HG03442 (cell line): ENCODE measurements around the gene SMARCC2.

Experiments
- ATAC-seq: cut with Tn5 transposase; IDR thresholded peaks from one replicate; pipeline ENCODE4 v1.9.1; 2021; ENCODE audit warnings: mild to moderate bottlenecking, moderate library complexity; ENCODE audit not compliant: unreplicated experiment

Gene SMARCC2

GRCh38 chr12:56189099-56189917 lies at the start of gene SMARCC2:
TSS of gene SMARCC2 (minus strand) at chr12:56189483. CDS start at chr12:56189461, 22 bp downstream.
- peak; percentile 73 for ATAC-seq

GRCh38 chr12:56237552-56237951 lies 48.3 kb upstream of the SMARCC2 start:
- no peak for ATAC-seq

- ATAC-seq, result no peak
Measured at GRCh38 chr12:56236985-56237384, 47.7 kb upstream of the SMARCC2 start.

GRCh38 chr12:56236091-56236490 lies 46.8 kb upstream of the SMARCC2 start:
- no peak for ATAC-seq

- no peak for ATAC-seq
Measured at GRCh38 chr12:56234746-56235436, 45.6 kb upstream of the SMARCC2 start.

- ATAC-seq, result no peak
Measured at GRCh38 chr12:56231184-56231582, 41.9 kb upstream of the SMARCC2 start.

- ATAC-seq, result no peak
Measured at GRCh38 chr12:56230432-56231183, 41.3 kb upstream of the SMARCC2 start.

- ATAC-seq, result no peak
Measured at GRCh38 chr12:56229916-56230431, 40.7 kb upstream of the SMARCC2 start, which contains the start of gene SLC39A5. TSS of gene SLC39A5 (plus strand) at chr12:56230051. CDS start at chr12:56231275, 1,224 bp downstream.

GRCh38 chr12:56229082-56229481 lies 39.8 kb upstream of the SMARCC2 start:
- ATAC-seq, result no peak

GRCh38 chr12:56224954-56225353 lies 35.7 kb upstream of the SMARCC2 start:
- ATAC-seq, result no peak

- peak; percentile 70 for ATAC-seq
Measured at GRCh38 chr12:56224102-56224701, 34.9 kb upstream of the SMARCC2 start, which contains the start of gene NABP2. TSS of gene NABP2 (plus strand) at chr12:56224342. CDS start at chr12:56224857, 515 bp downstream.

GRCh38 chr12:56223571-56224101 lies 34.4 kb upstream of the SMARCC2 start:
- ATAC-seq, result no peak

GRCh38 chr12:56222531-56222895 lies 33.2 kb upstream of the SMARCC2 start:
- ATAC-seq, result no peak

GRCh38 chr12:56221757-56222530 lies 32.7 kb upstream of the SMARCC2 start, which contains the start of gene RNF41:
TSS of gene RNF41 (minus strand) at chr12:56221922. CDS start at chr12:56214047, 7,875 bp downstream.
- peak; percentile 71 for ATAC-seq

- ATAC-seq, result peak; percentile 18
Measured at GRCh38 chr12:56221232-56221756, 32.0 kb upstream of the SMARCC2 start.

- ATAC-seq, result no peak
Measured at GRCh38 chr12:56220611-56221231, 31.4 kb upstream of the SMARCC2 start.

GRCh38 chr12:56219840-56220239 lies 30.6 kb upstream of the SMARCC2 start:
- no peak for ATAC-seq

GRCh38 chr12:56216461-56216860 lies 27.2 kb upstream of the SMARCC2 start:
- no peak for ATAC-seq

GRCh38 chr12:56213878-56214277 lies 24.6 kb upstream of the SMARCC2 start:
- ATAC-seq, result no peak
